HG02973 (cell line): ENCODE data around the gene DTD1.
"Not testable (repeated sequence)": the region's sequence is repeated elsewhere in the genome, so short reads cannot be mapped to it uniquely, and the experiment has no call there.

Source experiments
- ATAC-seq: cut with Tn5 transposase; IDR thresholded peaks from one replicate; pipeline ENCODE4 v1.9.1; 2021; ENCODE audit warnings: moderate library complexity; ENCODE audit not compliant: unreplicated experiment

The DTD1 gene

DNA sequence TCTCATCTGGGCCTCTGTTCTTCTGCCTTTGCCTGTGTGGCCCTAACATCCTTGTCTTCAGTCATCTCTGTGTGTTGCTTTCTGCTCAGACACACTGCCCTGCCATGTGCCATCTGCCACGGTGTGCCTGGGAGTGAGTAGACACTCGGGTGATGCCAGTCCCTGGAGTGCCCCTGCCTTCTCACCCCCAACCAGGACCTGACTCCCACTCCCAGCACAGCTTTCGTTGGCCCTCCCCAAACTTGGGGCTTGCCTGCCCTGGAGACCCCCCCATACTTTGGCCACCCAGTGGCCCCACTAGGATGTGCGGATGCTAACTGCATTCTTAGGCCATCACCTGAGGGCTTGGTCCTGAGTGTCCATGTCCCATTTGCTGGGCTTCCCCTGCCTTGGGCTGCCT, 149.3 kb downstream of the DTD1 start:
- no peak for ATAC-seq

- no peak for ATAC-seq
These were observed 150.2 kb downstream of the DTD1 start for GRCh38 chr20:18738055-18738454.

- no peak for ATAC-seq
These were observed 151.0 kb downstream of the DTD1 start for GRCh38 chr20:18738888-18739287.

DNA sequence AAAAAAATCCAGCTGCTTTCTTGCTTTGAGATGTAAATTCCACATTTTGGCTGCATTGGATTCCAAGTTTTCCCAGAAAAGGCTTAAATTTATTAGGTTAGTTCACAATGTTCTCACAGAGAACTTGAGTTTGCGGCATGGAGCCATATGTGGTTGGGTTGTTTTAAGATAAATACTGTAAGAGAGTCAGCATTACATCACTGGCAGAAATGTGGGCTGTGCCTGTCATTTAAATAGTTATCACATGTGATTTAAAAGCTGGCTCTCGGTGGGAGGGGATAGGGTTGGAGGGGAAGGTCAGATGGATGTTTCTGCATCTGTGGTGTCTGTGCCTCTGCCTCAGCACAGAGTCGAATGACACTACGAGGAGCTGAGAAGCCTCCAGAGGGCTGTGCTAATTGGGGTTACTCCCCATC, 151.9 kb downstream of the DTD1 start:
- no peak for ATAC-seq

GRCh38 chr20:18740726-18741125, 152.9 kb downstream of the DTD1 start:
- ATAC-seq = no peak

DNA sequence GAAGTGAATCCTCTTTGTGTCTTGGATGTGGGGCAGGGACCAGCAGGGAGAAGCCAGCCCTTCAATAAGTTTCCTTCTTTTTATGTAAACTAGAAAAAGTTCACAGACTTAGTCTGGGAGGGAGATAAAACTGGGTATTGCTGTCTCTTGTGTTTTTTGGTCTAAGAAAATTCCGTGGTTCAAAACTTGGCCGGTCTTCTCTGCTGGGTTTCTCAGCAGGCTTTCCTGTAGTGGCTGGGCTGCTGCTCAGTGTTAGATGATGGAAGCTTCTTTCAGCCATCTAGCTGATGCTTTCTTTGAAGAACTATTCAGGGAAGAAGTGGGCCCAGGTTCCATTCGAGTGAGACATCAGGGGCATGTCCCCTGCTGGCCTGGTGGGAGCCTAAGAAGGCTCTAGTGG, 155.0 kb downstream of the DTD1 start:
- no peak for ATAC-seq

DNA sequence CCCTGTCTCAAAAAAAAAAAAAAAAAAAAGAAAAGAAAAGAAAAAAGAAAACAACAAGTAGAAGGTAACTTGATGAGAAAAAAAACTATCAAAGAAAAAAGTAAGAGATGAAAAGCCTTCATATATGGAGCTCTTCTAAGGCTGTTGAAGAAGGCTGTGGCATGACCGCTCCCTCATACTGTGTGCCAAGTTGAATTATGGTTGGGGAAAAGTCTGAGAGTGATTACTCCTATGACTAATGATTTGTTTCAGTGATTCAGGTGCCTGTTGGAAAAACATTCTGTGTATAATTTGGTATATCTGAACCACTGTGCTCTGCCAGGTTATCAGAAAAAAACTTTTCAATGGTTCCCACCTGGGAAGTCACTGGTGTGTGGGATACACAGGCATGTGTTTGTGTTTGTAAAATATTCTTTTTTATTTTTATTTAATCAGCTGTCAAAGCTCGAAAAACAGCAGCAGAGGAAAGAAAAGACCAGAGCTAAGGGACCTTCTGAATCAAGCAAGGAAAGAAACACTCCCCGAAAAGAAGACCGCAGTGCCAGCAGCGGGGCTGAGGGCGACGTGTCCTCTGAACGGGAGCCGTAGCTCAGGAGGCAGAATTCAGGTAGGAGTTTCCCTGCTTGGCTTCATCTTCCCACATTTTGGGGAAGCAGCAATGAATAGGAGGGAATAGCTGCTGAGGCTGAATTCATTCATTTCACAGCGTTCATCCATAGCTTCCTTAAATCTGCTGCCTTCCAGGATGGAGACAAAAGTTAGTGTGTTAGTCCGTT, 156.0 kb downstream of the DTD1 start:
- no peak for ATAC-seq

DNA sequence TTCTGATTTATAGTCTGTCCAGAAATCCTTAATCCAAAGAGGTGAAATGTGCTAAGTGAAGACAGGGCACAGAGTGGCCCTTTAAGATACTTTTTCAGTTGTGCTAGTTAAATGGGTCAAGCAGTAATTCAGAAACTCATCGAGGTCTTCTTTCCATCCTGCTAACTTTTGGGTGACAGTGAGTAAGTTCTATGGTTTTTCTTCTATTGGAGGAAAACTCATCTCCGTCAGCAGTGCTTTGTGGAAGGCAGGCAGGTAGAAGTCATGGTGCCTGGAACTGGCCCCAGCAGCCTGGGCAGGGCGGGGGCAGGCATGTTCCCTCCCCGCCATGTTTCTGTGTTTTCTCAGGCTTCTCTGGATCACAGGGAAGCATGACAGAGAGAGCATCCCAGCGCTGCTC, 159.2 kb downstream of the DTD1 start:
- ATAC-seq = no peak

DNA sequence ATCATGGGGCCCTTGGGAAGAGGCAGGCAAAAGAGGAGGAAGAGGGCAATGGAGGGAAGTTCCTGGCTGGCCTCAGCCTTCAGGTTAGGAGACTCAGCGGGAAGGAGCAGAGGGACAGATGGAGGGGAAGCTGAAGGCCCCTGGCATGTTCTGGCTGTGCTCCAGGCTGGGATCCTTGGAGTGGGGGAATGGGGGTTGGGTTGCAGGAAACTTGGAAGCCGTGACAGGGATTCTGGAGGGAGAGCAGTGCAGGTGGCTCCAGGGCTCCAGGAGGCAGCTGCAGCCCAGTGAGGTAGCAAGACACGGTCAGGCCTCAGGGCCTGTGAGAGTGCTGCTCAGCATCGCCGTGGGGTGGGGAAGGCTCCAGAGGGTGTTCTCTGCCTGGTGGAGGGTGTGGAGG, 161.1 kb downstream of the DTD1 start:
- no peak for ATAC-seq

DNA sequence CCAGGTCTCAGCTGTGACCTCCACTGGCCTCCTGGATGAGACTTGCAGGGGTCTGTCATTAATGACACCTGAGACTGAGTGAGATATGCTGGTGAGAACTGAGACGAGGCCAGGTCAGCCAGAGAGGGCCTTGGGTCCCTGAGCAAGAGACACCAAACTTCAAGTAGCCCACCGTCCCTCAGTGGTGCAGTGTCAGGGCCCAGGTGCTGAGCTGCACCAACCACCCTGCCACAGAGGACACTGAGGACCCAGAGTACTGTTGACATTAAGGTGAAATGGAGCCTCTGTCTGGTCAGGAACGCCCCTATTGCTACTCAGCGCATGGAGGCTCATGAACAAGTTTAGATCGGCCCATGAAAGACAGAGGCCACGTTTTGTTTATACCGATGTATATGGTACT, 161.7 kb downstream of the DTD1 start:
- no peak for ATAC-seq

DNA sequence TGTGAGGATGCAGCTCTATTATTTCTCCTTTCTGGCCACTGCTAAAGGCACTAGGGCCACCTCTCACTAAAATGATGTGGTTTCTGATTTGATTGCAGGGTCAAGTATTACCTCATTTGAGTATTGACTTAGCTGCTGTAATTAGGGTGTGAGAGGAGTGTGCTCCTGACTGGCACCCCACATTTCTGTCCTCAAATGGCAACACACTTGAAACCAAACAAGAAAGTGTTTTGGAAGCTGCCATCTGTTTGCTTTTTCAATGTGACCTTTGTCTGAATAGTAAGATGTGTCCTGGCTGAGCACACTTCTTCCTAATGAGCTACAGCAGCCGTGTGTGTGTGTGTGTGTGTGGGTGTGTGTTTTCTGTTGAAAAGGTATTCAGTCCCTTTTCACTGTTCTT, 162.9 kb downstream of the DTD1 start:
- ATAC-seq = no peak

DNA sequence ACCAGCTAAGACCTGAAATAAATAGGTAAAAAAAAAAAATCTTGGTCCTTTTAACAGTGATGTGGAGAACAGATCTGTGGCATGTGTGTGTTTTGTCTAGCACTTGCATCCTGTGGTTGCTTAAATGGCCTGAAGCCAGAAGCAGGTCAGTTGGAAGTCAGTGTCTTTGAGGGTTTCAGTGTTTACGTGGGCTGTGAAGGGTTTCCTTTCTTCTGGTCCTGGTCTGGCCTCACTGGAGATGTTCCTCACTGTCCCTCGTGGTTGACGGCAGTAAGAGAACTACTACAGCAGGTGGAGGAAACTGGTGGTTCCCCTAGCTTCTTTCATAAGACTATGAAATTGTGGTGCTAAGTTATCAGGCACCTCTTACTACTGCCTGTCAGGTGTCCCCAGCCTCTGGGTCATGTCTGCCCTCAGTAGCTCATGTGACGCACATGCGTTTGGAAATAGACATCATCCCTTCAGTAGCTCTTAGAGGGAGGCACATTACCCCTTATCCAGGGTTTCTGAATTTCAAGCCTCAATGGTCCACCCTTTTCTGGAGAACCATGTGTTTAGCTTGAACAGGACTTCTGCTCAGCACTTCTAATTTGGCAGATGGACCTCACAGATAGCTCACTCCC, 166.3 kb downstream of the DTD1 start:
- peak; percentile 97 for ATAC-seq

DNA sequence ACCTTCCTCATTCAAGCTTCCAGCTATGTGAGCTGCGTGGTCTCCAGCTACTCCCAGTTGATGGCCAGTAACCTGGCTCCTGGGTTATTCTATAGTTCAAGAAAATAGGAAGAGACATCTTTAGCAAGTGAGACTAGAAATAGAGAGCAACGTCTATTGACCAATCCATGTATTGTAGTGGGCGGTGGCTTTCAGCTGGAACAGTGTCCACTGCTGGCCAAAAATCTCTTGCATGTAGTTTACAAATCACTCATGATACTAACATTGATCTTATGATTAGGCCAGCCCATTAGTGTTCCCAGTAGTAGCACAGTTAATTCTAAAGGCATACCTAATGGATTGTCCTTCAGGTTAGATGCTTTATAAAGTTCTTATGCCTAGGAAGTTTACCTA, 166.8 kb downstream of the DTD1 start:
- no peak for ATAC-seq

DNA sequence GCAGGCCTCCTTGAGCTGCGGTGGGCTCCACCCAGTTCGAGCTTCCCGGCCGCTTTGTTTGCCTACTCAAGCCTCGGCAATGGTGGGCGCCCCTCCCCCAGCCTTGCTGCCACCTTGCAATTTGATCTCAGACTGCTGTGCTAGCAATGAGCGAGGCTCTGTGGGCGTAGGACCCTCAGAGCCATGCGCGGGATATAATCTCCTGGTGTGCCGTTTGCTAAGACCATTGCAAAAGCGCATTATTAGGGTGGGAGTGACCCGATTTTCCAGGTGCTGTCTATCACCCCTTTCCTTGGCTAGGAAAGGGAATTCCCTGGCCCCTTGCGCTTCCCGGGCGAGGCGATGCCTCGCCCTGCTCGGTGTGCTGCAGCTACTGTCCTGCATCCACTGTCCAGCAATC, 173.0 kb downstream of the DTD1 start:
- not testable (repeated sequence) for ATAC-seq

- no peak for ATAC-seq
These were observed 179.8 kb downstream of the DTD1 start for GRCh38 chr20:18767676-18768075.

DNA sequence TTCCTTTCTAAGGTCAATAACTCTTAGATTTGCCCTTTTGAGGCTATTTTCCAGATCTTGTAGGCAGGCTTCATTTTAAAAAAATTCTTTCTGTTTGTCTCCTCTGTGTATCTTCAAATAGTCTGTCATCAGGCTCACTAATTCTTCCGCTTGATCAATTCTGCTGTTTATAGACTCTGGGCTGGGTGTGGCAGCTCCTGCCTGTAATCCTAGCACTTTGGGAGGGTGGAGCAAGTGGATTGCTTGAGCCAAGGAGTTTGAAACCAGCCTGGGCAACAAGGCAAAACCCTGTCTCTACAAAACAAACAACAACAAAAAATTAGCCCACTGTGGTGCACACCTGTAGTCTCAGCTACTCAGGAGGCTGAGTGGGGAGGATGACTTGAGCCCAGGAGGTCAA, 185.7 kb downstream of the DTD1 start:
- ATAC-seq = no peak

DNA sequence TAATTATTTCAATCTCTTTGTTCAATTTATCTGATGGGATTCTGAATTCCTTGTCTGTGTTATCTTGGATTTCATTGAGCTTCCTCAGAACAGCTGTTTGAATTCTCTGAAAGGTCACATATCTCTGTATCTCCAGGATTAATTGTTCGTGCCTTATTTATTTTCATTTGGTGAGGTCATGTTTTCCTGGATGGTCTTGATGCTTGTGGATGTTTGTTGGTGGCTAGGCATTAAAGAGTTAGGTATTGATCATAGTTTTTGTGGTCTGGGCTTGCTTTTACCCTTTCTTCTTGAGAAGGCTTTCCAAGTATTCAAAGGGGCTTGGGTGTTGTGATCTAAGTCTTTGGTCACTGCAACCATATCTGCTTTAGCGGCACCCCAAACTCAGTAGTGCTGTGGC, 186.4 kb downstream of the DTD1 start:
- no peak for ATAC-seq

DNA sequence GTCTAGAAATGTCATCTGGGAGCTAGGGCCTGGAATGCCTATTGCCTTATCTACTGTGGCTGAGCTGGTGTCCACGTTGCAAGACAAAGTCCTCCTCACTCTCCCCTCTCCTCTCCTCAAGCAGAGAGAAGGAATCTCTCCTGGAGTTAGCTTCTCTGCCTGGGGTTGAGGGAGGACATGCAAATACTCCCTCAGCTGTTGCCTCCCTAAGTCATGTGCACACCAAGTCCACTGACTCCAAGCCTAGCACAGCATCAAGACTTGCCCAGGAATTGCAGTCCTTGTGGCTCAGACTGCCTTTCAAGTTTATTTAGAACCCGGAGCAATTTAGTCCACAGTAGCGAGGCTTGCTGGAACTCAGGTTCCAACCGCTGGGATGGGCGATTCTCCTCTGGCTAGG, 187.8 kb downstream of the DTD1 start:
- no peak for ATAC-seq

DNA sequence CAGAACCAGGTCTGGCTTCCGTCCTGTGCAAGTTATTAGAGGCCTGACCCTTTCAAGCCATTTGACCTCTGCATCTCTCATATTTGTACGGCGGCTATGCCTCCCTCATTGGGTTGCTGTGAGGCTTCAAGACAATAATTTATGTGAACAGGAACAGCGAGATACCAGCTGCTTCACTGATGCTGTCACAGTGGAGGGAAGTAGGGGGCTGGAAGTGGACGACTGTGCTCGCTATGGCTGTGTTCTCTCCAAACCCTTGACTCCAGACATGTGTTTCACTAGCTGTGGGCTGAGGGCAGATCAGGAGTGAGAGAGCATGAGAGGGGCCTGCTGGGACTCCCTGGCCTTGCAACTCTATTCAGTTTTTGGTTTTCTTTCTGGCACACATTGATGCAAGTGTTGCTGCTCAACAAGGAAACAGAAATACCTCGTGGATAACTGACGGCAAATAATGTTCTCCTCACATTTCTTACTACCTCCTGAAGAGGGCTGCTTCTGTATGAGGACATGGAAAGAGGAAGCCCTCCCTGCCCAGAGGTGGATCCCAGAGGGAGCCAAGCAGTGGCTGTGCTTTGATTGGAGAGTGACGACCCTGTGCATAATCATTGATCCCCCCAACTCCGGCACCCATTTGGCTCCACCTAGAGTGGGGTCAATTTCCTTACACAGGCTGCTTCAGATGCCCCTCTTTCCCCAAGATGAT, 191.0 kb downstream of the DTD1 start:
- no peak for ATAC-seq

GRCh38 chr20:18780385-18781130, 192.7 kb downstream of the DTD1 start:
- no peak for ATAC-seq

DNA sequence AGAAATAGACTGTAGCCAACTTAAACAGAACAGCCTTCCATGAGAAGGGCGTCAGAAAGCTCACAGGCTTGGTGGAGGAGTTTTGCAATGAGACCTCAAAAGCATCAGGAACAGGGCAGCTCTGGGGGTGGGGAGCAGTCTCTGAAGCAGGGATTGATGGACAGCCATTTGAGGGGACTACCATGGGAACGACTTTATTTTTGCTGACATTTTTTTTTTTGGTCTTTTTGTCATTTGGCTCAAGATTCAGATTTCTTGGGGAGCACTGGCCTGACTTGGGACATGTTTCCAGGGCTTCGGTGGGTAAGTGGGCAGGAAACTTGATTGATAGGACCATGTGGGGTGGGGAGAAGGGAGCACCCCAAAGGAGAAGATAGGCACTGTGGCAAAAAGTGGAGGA, 193.7 kb downstream of the DTD1 start:
- ATAC-seq = no peak
